ENCODE measurements around the gene TUBB2B. TPM values are rescaled to one million over a fixed set of nuclear protein-coding genes. Genes with fewer than 3 reads are reported as not detected.
A peak's percentile ranks its signal among the peaks of the same experiment; 100 is the strongest.
"Not testable (repeated sequence)": the region's sequence is repeated elsewhere in the genome, so short reads cannot be mapped to it uniquely, and the experiment has no call there.

Gene TUBB2B
- total RNA-seq, 1 donor from 2014 or later, result 114 TPM

GRCh38 chr6:3250231-3250675 lies 22.8 kb upstream of the TUBB2B start:
- Mint-ChIP-seq H3K27me3 (ENCODE audit: low read depth) (peaks cover 4% of the 10 kb centered on the region), H3K4me1 (peaks cover 40% of the 10 kb centered on the region), H3K27ac (no peak overlapping the region), H3K4me3 (no peak overlapping the region), H3K36me3 (no peaks in the 10 kb centered on the region), H3K9me3 (no peaks in the 10 kb centered on the region)
- TF ChIP-seq CTCF (IDR thresholded peaks at IDR 0.05; ENCODE audit: unreplicated experiment), result no peak
- DNase-seq (ENCODE audit: low spot score in 2 of 2, unreplicated experiment in 2 of 2), result no peak

- no peak for TF ChIP-seq CTCF (IDR thresholded peaks at IDR 0.05; ENCODE audit: unreplicated experiment)
- peaks cover 40% of the 10 kb centered on the region for H3K4me1 Mint-ChIP-seq
- no peaks in the 10 kb centered on the region for H3K36me3 Mint-ChIP-seq
- no peak for DNase-seq (ENCODE audit: low spot score in 2 of 2, unreplicated experiment in 2 of 2)
- no peaks in the 10 kb centered on the region for H3K9me3 Mint-ChIP-seq
- H3K27ac Mint-ChIP-seq, result no peak overlapping the region
- no peak overlapping the region for H3K4me3 Mint-ChIP-seq
- peaks cover 3% of the 10 kb centered on the region for H3K27me3 Mint-ChIP-seq (ENCODE audit: low read depth)
Measured at GRCh38 chr6:3249821-3250220, 22.4 kb upstream of the TUBB2B start.

GRCh38 chr6:3247255-3248146 lies 20.0 kb upstream of the TUBB2B start:
- peak overlapping the region; percentile 98 for H3K27ac Mint-ChIP-seq
- H3K9me3 Mint-ChIP-seq, result no peaks in the 10 kb centered on the region
- no peak for TF ChIP-seq CTCF (IDR thresholded peaks at IDR 0.05; ENCODE audit: unreplicated experiment)
- H3K36me3 Mint-ChIP-seq, result peaks cover 4% of the 10 kb centered on the region
- peak in 1 of 2 experiments; percentile 68 for DNase-seq (ENCODE audit: low spot score in 2 of 2, unreplicated experiment in 2 of 2)
- peaks cover 39% of the 10 kb centered on the region for H3K4me1 Mint-ChIP-seq
- peaks cover 3% of the 10 kb centered on the region for H3K27me3 Mint-ChIP-seq (ENCODE audit: low read depth)
- H3K4me3 Mint-ChIP-seq, result peak overlapping the region; percentile 58

GRCh38 chr6:3245216-3245615 lies 17.8 kb upstream of the TUBB2B start:
- no peak for TF ChIP-seq CTCF (IDR thresholded peaks at IDR 0.05; ENCODE audit: unreplicated experiment)
- Mint-ChIP-seq H3K9me3 (no peaks in the 10 kb centered on the region), H3K36me3 (peaks cover 4% of the 10 kb centered on the region), H3K4me1 (peaks cover 23% of the 10 kb centered on the region), H3K27ac (no peak overlapping the region), H3K4me3 (no peak overlapping the region), H3K27me3 (ENCODE audit: low read depth) (no peaks in the 10 kb centered on the region)
- DNase-seq (ENCODE audit: low spot score in 2 of 2, unreplicated experiment in 2 of 2), result no peak

- H3K27me3 Mint-ChIP-seq (ENCODE audit: low read depth); H3K9me3 Mint-ChIP-seq; H3K4me3 Mint-ChIP-seq; H3K36me3 Mint-ChIP-seq; DNase-seq (ENCODE audit: low spot score in 2 of 2, unreplicated experiment in 2 of 2); H3K27ac Mint-ChIP-seq: not testable (repeated sequence)
- H3K4me1 Mint-ChIP-seq, result peaks cover 21% of the 10 kb centered on the region
Measured at GRCh38 chr6:3244832-3245161, 17.3 kb upstream of the TUBB2B start.

- Mint-ChIP-seq H3K36me3 (peaks cover 4% of the 10 kb centered on the region), H3K4me3 (no peak overlapping the region), H3K9me3 (no peaks in the 10 kb centered on the region), H3K27ac (no peak overlapping the region), H3K27me3 (ENCODE audit: low read depth) (no peaks in the 10 kb centered on the region), H3K4me1 (peaks cover 16% of the 10 kb centered on the region)
- TF ChIP-seq CTCF (IDR thresholded peaks at IDR 0.05; ENCODE audit: unreplicated experiment), result no peak
- DNase-seq (ENCODE audit: low spot score in 2 of 2, unreplicated experiment in 2 of 2), result no peak
Measured at GRCh38 chr6:3244003-3244831, 16.8 kb upstream of the TUBB2B start.

Data from mesothelial cell of epicardium (in vitro differentiated cells).